M059J (cell line): Measurements from ENCODE around the gene HSD17B1. TPM values are rescaled to one million over a fixed set of nuclear protein-coding genes. Genes with fewer than 3 reads are reported as not detected.

ENCODE experiments used
- total RNA-seq: library from RNA; depleted of rRNA; stranded (reverse); fragments of >200 nt; shearing (Covaris generic); gene quantifications from 2 replicates; pipeline ENCODE4 v1.2.3, GENCODE V29; 2014; rRNA removed

HSD17B1 gene
- total RNA-seq, 1 experiment from 2014 or later, result 0.54 TPM

Other genes starting within 250 kb of the HSD17B1 start
- gene STAT3, start 164.5 kb upstream of the HSD17B1 start, total RNA-seq, result 69.3 and 112 TPM in 2 replicates
- 233 and 412 TPM in 2 replicates for gene CAVIN1, start 129.7 kb upstream of the HSD17B1 start, total RNA-seq
- 21.5 and 29.6 TPM in 2 replicates for gene ATP6V0A1, start 94.0 kb upstream of the HSD17B1 start, total RNA-seq
- gene NAGLU, start 16.7 kb upstream of the HSD17B1 start, total RNA-seq, result 19.3 and 27.8 TPM in 2 replicates
- 31.3 and 33.0 TPM in 2 replicates for gene COASY, start 9.2 kb downstream of the HSD17B1 start, total RNA-seq
- gene MLX, start 14.2 kb downstream of the HSD17B1 start, total RNA-seq, result 39.1 and 42.6 TPM in 2 replicates
- gene PSMC3IP, start 24.8 kb downstream of the HSD17B1 start, total RNA-seq, result 16.0 and 23.2 TPM in 2 replicates
- gene RETREG3, start 56.5 kb downstream of the HSD17B1 start, total RNA-seq, result 38.7 and 41.9 TPM in 2 replicates
- 148 and 168 TPM in 2 replicates for gene TUBG1, start 56.8 kb downstream of the HSD17B1 start, total RNA-seq
- gene TUBG2, start 106.4 kb downstream of the HSD17B1 start, total RNA-seq, result 15.9 and 21.0 TPM in 2 replicates
- 14.9 and 17.8 TPM in 2 replicates for gene PLEKHH3, start 124.1 kb downstream of the HSD17B1 start, total RNA-seq
- gene CCR10, start 128.9 kb downstream of the HSD17B1 start, total RNA-seq, result 0.32 TPM in 1 of 2 replicates, not detected in the other
- gene CNTNAP1, start 129.6 kb downstream of the HSD17B1 start, total RNA-seq, result 5.4 and 11.8 TPM in 2 replicates
- gene EZH1, start 192.1 kb downstream of the HSD17B1 start, total RNA-seq, result 4.5 and 7.8 TPM in 2 replicates
- 0.49 and 1.0 TPM in 2 replicates for gene RAMP2, start 208.3 kb downstream of the HSD17B1 start, total RNA-seq
- 88.5 and 97.4 TPM in 2 replicates for gene VPS25, start 220.5 kb downstream of the HSD17B1 start, total RNA-seq
- gene WNK4, start 227.7 kb downstream of the HSD17B1 start, total RNA-seq, result 0.52 and 1.2 TPM in 2 replicates
- gene COA3, start 245.8 kb downstream of the HSD17B1 start, total RNA-seq, result 95.0 and 99.0 TPM in 2 replicates
- gene CNTD1, start 245.9 kb downstream of the HSD17B1 start, total RNA-seq, result 0.20 TPM in 1 of 2 replicates, not detected in the other